C4-2B (cell line): ENCODE data around the gene CD99L2.

Experiments
- CTCF ChIP-seq: fragments of 450-650 bp; conservative IDR thresholded peaks from 2 replicates; pipeline ENCODE4 v1.5.1; 2017; ENCODE audit warnings: mild to moderate bottlenecking
- ZFX ChIP-seq: fragments of 450-650 bp; IDR thresholded peaks from 2 replicates; pipeline ENCODE4 v1.6.1; 2017

- TF ChIP-seq CTCF = no peak
- TF ChIP-seq ZFX = no peak
Observed at GRCh38 chrX:150753968-150754367, 144.5 kb downstream of the CD99L2 start.
